Neural cell (in vitro differentiated cells): ENCODE results near the gene PROK1. TPM values are rescaled to one million over a fixed set of nuclear protein-coding genes. Genes with fewer than 3 reads are reported as not detected.

ENCODE experiments used
- H2AFZ ChIP-seq: fragments of 200-600, 300-800 bp; sonication (generic), shearing (Covaris generic); 2 replicates; pipeline ENCODE4 v1.6.0; 2014; ENCODE audit warnings: low read depth, mild to moderate bottlenecking, antibody characterized with exemption, low read length, moderate library complexity
- H3F3A ChIP-seq: fragments of 200-600 bp; shearing (Covaris generic); 2 replicates; pipeline ENCODE4 v1.6.1; 2016; ENCODE audit warnings: mild to moderate bottlenecking, moderate library complexity, mixed read lengths, antibody characterized with exemption, low read length; ENCODE audit not compliant: insufficient read depth, poor library complexity, severe bottlenecking
- H3K27ac ChIP-seq: fragments of 200-600, 300-800 bp; sonication (generic), shearing (Covaris generic); 2 replicates; pipeline ENCODE4 v1.5.1; 2014; ENCODE audit warnings: mild to moderate bottlenecking, low read length, moderate library complexity
- H3K27me3 ChIP-seq: fragments of 300-800, 200-600 bp; sonication (generic), shearing (Covaris generic); 2 replicates; pipeline ENCODE4 v1.6.0; 2014; ENCODE audit warnings: mild to moderate bottlenecking, low read depth, low read length, moderate library complexity; ENCODE audit not compliant: insufficient read depth
- H3K36me3 ChIP-seq: fragments of 300-800, 200-600 bp; sonication (generic), shearing (Covaris generic); 2 replicates; pipeline ENCODE4 v1.5.1; 2014; ENCODE audit warnings: mild to moderate bottlenecking, antibody characterized with exemption, low read length, moderate library complexity; ENCODE audit not compliant: insufficient read depth
- H3K4me2 ChIP-seq: fragments of 300-800, 200-600 bp; sonication (generic), shearing (Covaris generic); 2 replicates; pipeline ENCODE4 v1.6.0; 2014; ENCODE audit warnings: mild to moderate bottlenecking, low read length
- H3K4me3 ChIP-seq: fragments of 300-800, 200-600 bp; sonication (generic), shearing (Covaris generic); 2 replicates; pipeline ENCODE4 v1.5.1; 2014; ENCODE audit warnings: mild to moderate bottlenecking, low read length, moderate library complexity
- H3K79me2 ChIP-seq: fragments of 200-600 bp; shearing (Covaris generic); replicated peaks from 2 replicates; pipeline ENCODE4 v1.6.0; 2014; ENCODE audit warnings: mild to moderate bottlenecking, low read length, moderate library complexity; ENCODE audit not compliant: insufficient read depth
- H3K9ac ChIP-seq: fragments of 300-800, 200-600 bp; sonication (generic), shearing (Covaris generic); 2 replicates; pipeline ENCODE4 v1.6.1; 2016; ENCODE audit warnings: mild to moderate bottlenecking, low read length, mixed read lengths
- H3K9me2 ChIP-seq: fragments of 200-600 bp; shearing (Covaris generic); 2 replicates; pipeline ENCODE4 v1.6.1; 2016; ENCODE audit warnings: mild to moderate bottlenecking, low read length, mixed read lengths; ENCODE audit not compliant: insufficient read depth
- H3K9me3 ChIP-seq: fragments of 200-600, 300-800 bp; sonication (generic), shearing (Covaris generic); 2 replicates; pipeline ENCODE4 v1.6.1; 2016; ENCODE audit warnings: mild to moderate bottlenecking, mixed run types, low read length, moderate library complexity, mixed read lengths
- H4K20me1 ChIP-seq: fragments of 200-600 bp; shearing (Covaris generic); 2 replicates; pipeline ENCODE4 v1.6.1; 2016; ENCODE audit warnings: mild to moderate bottlenecking, mixed run types; ENCODE audit not compliant: insufficient read depth
- CTCF ChIP-seq: fragments of 450-650 bp; IDR thresholded peaks from 2 replicates; pipeline ENCODE4 v1.5.1; 2014; ENCODE audit warnings: antibody characterized with exemption, mild to moderate bottlenecking, moderate library complexity; ENCODE audit not compliant: poor library complexity, severe bottlenecking
- EP300 ChIP-seq: fragments of 450-650 bp; conservative IDR thresholded peaks from 2 replicates; pipeline ENCODE4 v1.6.1; 2014; ENCODE audit warnings: antibody characterized with exemption, mild to moderate bottlenecking, moderate library complexity; ENCODE audit not compliant: poor library complexity, severe bottlenecking
- EZH2 ChIP-seq: fragments of 200-600, 300-800 bp; shearing (Covaris generic), sonication (generic); IDR thresholded peaks from 2 replicates; pipeline ENCODE4 v1.6.1; 2014; ENCODE audit warnings: antibody characterized with exemption, low read length, borderline replicate concordance, mild to moderate bottlenecking; ENCODE audit not compliant: insufficient read depth, poor library complexity, severe bottlenecking
- MXI1 ChIP-seq: fragments of 450-650 bp; conservative IDR thresholded peaks from 2 replicates; pipeline ENCODE4 v1.6.1; 2014; ENCODE audit warnings: antibody characterized with exemption, mild to moderate bottlenecking; ENCODE audit not compliant: poor library complexity, severe bottlenecking
- POLR2AphosphoS5 ChIP-seq: IDR thresholded peaks from 2 replicates; pipeline ENCODE4 v1.6.1; 2012
- RAD21 ChIP-seq: fragments of 450-650 bp; conservative IDR thresholded peaks from 2 replicates; pipeline ENCODE4 v1.6.1; 2014; ENCODE audit warnings: antibody characterized with exemption, mild to moderate bottlenecking, moderate library complexity
- REST ChIP-seq: IDR thresholded peaks from 2 replicates; pipeline ENCODE4 v1.6.1; 2012; ENCODE audit warnings: borderline replicate concordance
- SMC3 ChIP-seq: fragments of 450-650 bp; conservative IDR thresholded peaks from 2 replicates; pipeline ENCODE4 v1.6.1; 2014; ENCODE audit warnings: antibody characterized with exemption, mild to moderate bottlenecking, moderate library complexity; ENCODE audit not compliant: poor library complexity
- TAF1 ChIP-seq: IDR thresholded peaks from 2 replicates; pipeline ENCODE4 v1.6.1; 2012; ENCODE audit warnings: low read depth
- polyA plus RNA-seq: library from polyadenylated mRNA; depleted of rRNA; stranded (reverse); fragments of >200 nt; gene quantifications from 2 replicates; pipeline ENCODE4 v1.2.3, GENCODE V29; 2014

PROK1 gene
- polyA plus RNA-seq, 1 donor from 2014 or later = 0.54 TPM

GRCh38 chr1:110455151-110455550 lies 4.2 kb downstream of the PROK1 start:
- TF ChIP-seq SMC3 (no peak), REST (no peak), CTCF (no peak), EP300 (no peak), RAD21 (no peak), TAF1 (no peak), MXI1 (no peak), EZH2 (no peak), POLR2AphosphoS5 (no peak)
- H3K9ac ChIP-seq = no peak overlapping the region

GRCh38 chr1:110457206-110457605 lies 6.3 kb downstream of the PROK1 start:
- Histone ChIP-seq H3K9me2 (no peaks in the 10 kb centered on the region), H3K4me2 (no peak overlapping the region), H3K9ac (no peak overlapping the region)

More at GRCh38 chr1:110455151-110455550, 4.2 kb downstream of the PROK1 start:
- Histone ChIP-seq H3K9me3 (no peaks in the 10 kb centered on the region), H3K4me2 (no peak overlapping the region), H3K79me2 (no peaks in the 10 kb centered on the region), H3K27ac (no peak overlapping the region), H3F3A (no peaks in the 10 kb centered on the region), H2AFZ (no peak overlapping the region), H3K9me2 (no peaks in the 10 kb centered on the region), H3K4me3 (no peak overlapping the region), H4K20me1 (no peaks in the 10 kb centered on the region), H3K27me3 (no peaks in the 10 kb centered on the region), H3K36me3 (no peaks in the 10 kb centered on the region)

More at GRCh38 chr1:110457206-110457605, 6.3 kb downstream of the PROK1 start:
- Histone ChIP-seq H4K20me1 (no peaks in the 10 kb centered on the region), H3F3A (no peaks in the 10 kb centered on the region), H3K9me3 (no peaks in the 10 kb centered on the region), H3K36me3 (no peaks in the 10 kb centered on the region), H3K4me3 (no peak overlapping the region), H3K27ac (no peak overlapping the region), H3K27me3 (no peaks in the 10 kb centered on the region), H2AFZ (no peak overlapping the region), H3K79me2 (no peaks in the 10 kb centered on the region)
- TF ChIP-seq EZH2 (no peak), RAD21 (no peak), MXI1 (no peak), REST (no peak), POLR2AphosphoS5 (no peak), CTCF (no peak), TAF1 (no peak)
